Effector memory CD4-positive, alpha-beta T cell (primary cell): ENCODE results near the gene ISCU.

Experiments used
- DNase-seq, 3 donors: peaks; one replicate each; pipeline ENCODE4 v3.0.0-alpha.2; 2020
- H3K27ac ChIP-seq: 2 replicates; pipeline ENCODE4 v1.7.0; 2013; ENCODE audit warnings: mild to moderate bottlenecking, low read length, moderate library complexity; ENCODE audit not compliant: insufficient read depth, poor library complexity, severe bottlenecking
- H3K27me3 ChIP-seq: replicated peaks from 2 replicates; pipeline ENCODE4 v1.7.0; 2013; ENCODE audit warnings: mild to moderate bottlenecking, low read length; ENCODE audit not compliant: insufficient read depth, control insufficient read depth, poor library complexity, severe bottlenecking
- H3K36me3 ChIP-seq: 2 replicates; pipeline ENCODE4 v1.7.0; 2013; ENCODE audit warnings: mild to moderate bottlenecking, low read length, moderate library complexity; ENCODE audit not compliant: control insufficient read depth, insufficient read depth
- H3K4me1 ChIP-seq: 2 replicates; pipeline ENCODE4 v1.7.0; 2013; ENCODE audit warnings: low read length, mild to moderate bottlenecking; ENCODE audit not compliant: control insufficient read depth, insufficient read depth, poor library complexity, severe bottlenecking
- H3K4me3 ChIP-seq: 2 replicates; pipeline ENCODE4 v1.7.0; 2013; ENCODE audit warnings: low read length, low read depth, mild to moderate bottlenecking; ENCODE audit not compliant: insufficient read depth, poor library complexity, severe bottlenecking
- H3K9me3 ChIP-seq: 2 replicates; pipeline ENCODE4 v1.7.0; 2013; ENCODE audit warnings: mild to moderate bottlenecking, low read length, moderate library complexity; ENCODE audit not compliant: control insufficient read depth

The ISCU gene

GRCh38 chr12:108519558-108519957 lies 42.8 kb upstream of the ISCU start:
- H3K27me3 ChIP-seq: no peaks in the 10 kb centered on the region
- H3K4me1 ChIP-seq: peaks cover 8% of the 10 kb centered on the region
- H3K27ac ChIP-seq: no peak overlapping the region
- no peak overlapping the region for H3K4me3 ChIP-seq
- H3K36me3 ChIP-seq: peaks cover 61% of the 10 kb centered on the region
- H3K9me3 ChIP-seq: no peaks in the 10 kb centered on the region
- DNase-seq: no peak

GRCh38 chr12:108523365-108523764 lies 39.0 kb upstream of the ISCU start:
- Histone ChIP-seq H3K9me3 (no peaks in the 10 kb centered on the region), H3K27ac (no peak overlapping the region), H3K4me1 (no peaks in the 10 kb centered on the region), H3K4me3 (no peak overlapping the region), H3K36me3 (peaks cover 88% of the 10 kb centered on the region), H3K27me3 (no peaks in the 10 kb centered on the region)
- DNase-seq: no peak

GRCh38 chr12:108525681-108526080 lies 36.7 kb upstream of the ISCU start:
- no peaks in the 10 kb centered on the region for H3K9me3 ChIP-seq
- no peak overlapping the region for H3K27ac ChIP-seq
- DNase-seq: no peak
- H3K4me3 ChIP-seq: no peak overlapping the region
- peaks cover 96% of the 10 kb centered on the region for H3K36me3 ChIP-seq
- no peaks in the 10 kb centered on the region for H3K4me1 ChIP-seq
- H3K27me3 ChIP-seq: no peaks in the 10 kb centered on the region

GRCh38 chr12:108526482-108527165 lies 35.8 kb upstream of the ISCU start:
- Histone ChIP-seq H3K36me3 (peaks cover 96% of the 10 kb centered on the region), H3K27me3 (no peaks in the 10 kb centered on the region), H3K4me1 (no peaks in the 10 kb centered on the region), H3K4me3 (no peak overlapping the region), H3K27ac (no peak overlapping the region), H3K9me3 (no peaks in the 10 kb centered on the region)
- no peak for DNase-seq

- H3K27me3 ChIP-seq: no peaks in the 10 kb centered on the region
- no peak overlapping the region for H3K4me3 ChIP-seq
- peaks cover 98% of the 10 kb centered on the region for H3K36me3 ChIP-seq
- no peak overlapping the region for H3K27ac ChIP-seq
- H3K9me3 ChIP-seq: no peaks in the 10 kb centered on the region
- H3K4me1 ChIP-seq: no peaks in the 10 kb centered on the region
- DNase-seq: no peak
Measured at GRCh38 chr12:108527166-108527496, 35.3 kb upstream of the ISCU start.

- H3K27me3 ChIP-seq: no peaks in the 10 kb centered on the region
- no peaks in the 10 kb centered on the region for H3K9me3 ChIP-seq
- H3K4me3 ChIP-seq: no peak overlapping the region
- no peak overlapping the region for H3K27ac ChIP-seq
- H3K4me1 ChIP-seq: no peaks in the 10 kb centered on the region
- H3K36me3 ChIP-seq: peaks cover 95% of the 10 kb centered on the region
- DNase-seq: no peak
Measured at GRCh38 chr12:108530161-108530560, 32.2 kb upstream of the ISCU start.

GRCh38 chr12:108531929-108532848 lies 30.2 kb upstream of the ISCU start:
- Histone ChIP-seq H3K36me3 (peaks cover 95% of the 10 kb centered on the region), H3K27ac (no peak overlapping the region), H3K9me3 (no peaks in the 10 kb centered on the region), H3K4me3 (no peak overlapping the region), H3K27me3 (no peaks in the 10 kb centered on the region), H3K4me1 (no peaks in the 10 kb centered on the region)
- DNase-seq: no peak

- DNase-seq: no peak
- H3K27ac ChIP-seq: no peak overlapping the region
- no peak overlapping the region for H3K4me3 ChIP-seq
- no peaks in the 10 kb centered on the region for H3K9me3 ChIP-seq
- H3K36me3 ChIP-seq: peaks cover 65% of the 10 kb centered on the region
- no peaks in the 10 kb centered on the region for H3K4me1 ChIP-seq
- H3K27me3 ChIP-seq: no peaks in the 10 kb centered on the region
Measured at GRCh38 chr12:108538146-108538545, 24.2 kb upstream of the ISCU start.

- no peaks in the 10 kb centered on the region for H3K9me3 ChIP-seq
- H3K36me3 ChIP-seq: peaks cover 65% of the 10 kb centered on the region
- H3K27me3 ChIP-seq: no peaks in the 10 kb centered on the region
- no peak overlapping the region for H3K27ac ChIP-seq
- no peaks in the 10 kb centered on the region for H3K4me1 ChIP-seq
- no peak for DNase-seq
- no peak overlapping the region for H3K4me3 ChIP-seq
Measured at GRCh38 chr12:108538616-108539195, 23.7 kb upstream of the ISCU start.

- no peak for DNase-seq
- Histone ChIP-seq H3K4me3 (no peak overlapping the region), H3K9me3 (no peaks in the 10 kb centered on the region), H3K27ac (no peak overlapping the region), H3K4me1 (no peaks in the 10 kb centered on the region), H3K27me3 (no peaks in the 10 kb centered on the region), H3K36me3 (peaks cover 62% of the 10 kb centered on the region)
Measured at GRCh38 chr12:108542320-108542719, 20.1 kb upstream of the ISCU start.
